Vagina (tissue), 2 donors: ENCODE data around the gene NCS1.

ENCODE experiments used
- CTCF ChIP-seq, 3 experiments: fragments of 450-650 bp in 2 of 3; fragments of 200-600 bp in 1 of 3; sonication (generic) in 1 of 3; IDR thresholded peaks; one replicate each; pipeline ENCODE4 v1.5.1; 2017 to 2019; ENCODE audit warnings: antibody characterized with exemption in 3 of 3, mild to moderate bottlenecking in 2 of 3, moderate library complexity in 2 of 3
- POLR2A ChIP-seq, 2 donors: fragments of 450-650 bp; IDR thresholded peaks; one replicate each; pipeline ENCODE4 v1.6.1; 2017; ENCODE audit warnings: antibody characterized with exemption in 2 of 2, mild to moderate bottlenecking in 2 of 2, moderate library complexity in 2 of 2
- POLR2AphosphoS5 ChIP-seq, 2 donors: sonication (generic); formaldehyde crosslinking; IDR thresholded peaks; one replicate each; pipeline ENCODE4 v1.9.0; 2017; ENCODE audit warnings: antibody characterized with exemption in 2 of 2, mild to moderate bottlenecking in 2 of 2, low read depth in 1 of 2; ENCODE audit not compliant: insufficient read depth in 1 of 2

GRCh38 chr9:130122456-130122855, 49.7 kb upstream of the NCS1 start:
- TF ChIP-seq CTCF (IDR thresholded peaks at IDR 0.05) = no peak
- no peak for TF ChIP-seq POLR2AphosphoS5 (IDR thresholded peaks at IDR 0.05; ENCODE audit: insufficient read depth in 1 of 2, low read depth in 1 of 2)
- TF ChIP-seq POLR2A (IDR thresholded peaks at IDR 0.05) = no peak
